Endodermal cell (in vitro differentiated cells): ENCODE measurements around the gene INPP4B. TPM values are rescaled to one million over a fixed set of nuclear protein-coding genes. Genes with fewer than 3 reads are reported as not detected.

Experiments used
- DNase-seq: peaks from one replicate; pipeline ENCODE4 v3.0.0-alpha.2; 2017
- H3K27ac ChIP-seq: 2 replicates; pipeline ENCODE4 v1.5.1; 2013; ENCODE audit warnings: mild to moderate bottlenecking, low read depth, low read length, moderate library complexity
- H3K27me3 ChIP-seq: 2 replicates; pipeline ENCODE4 v1.6.1; 2013; ENCODE audit warnings: mild to moderate bottlenecking, low read length, moderate library complexity; ENCODE audit not compliant: insufficient read depth, control insufficient read depth, poor library complexity, severe bottlenecking
- H3K36me3 ChIP-seq: 2 replicates; pipeline ENCODE4 v1.7.0; 2013; ENCODE audit warnings: mild to moderate bottlenecking, low read length, moderate library complexity; ENCODE audit not compliant: control insufficient read depth, insufficient read depth
- H3K4me1 ChIP-seq: one replicate; pipeline ENCODE4 v1.7.0; 2013; ENCODE audit warnings: low read length; ENCODE audit not compliant: control insufficient read depth, insufficient read depth
- H3K4me3 ChIP-seq: 2 replicates; pipeline ENCODE4 v1.5.1; 2013; ENCODE audit warnings: mild to moderate bottlenecking, low read length, moderate library complexity
- H3K9ac ChIP-seq: 2 replicates; pipeline ENCODE4 v1.6.1; 2013; ENCODE audit warnings: mild to moderate bottlenecking, low read length, moderate library complexity; ENCODE audit not compliant: poor library complexity, severe bottlenecking; ENCODE audit errors: extremely low read depth
- H3K9me3 ChIP-seq: 2 replicates; pipeline ENCODE4 v1.6.1; 2013; ENCODE audit warnings: mild to moderate bottlenecking, low read length, moderate library complexity; ENCODE audit not compliant: control insufficient read depth
- H3K27ac Mint-ChIP-seq: 2 replicates; pipeline ENCODE4 v1.8.0; 2020; ENCODE audit warnings: mixed read lengths
- H3K27me3 Mint-ChIP-seq: 2 replicates; pipeline ENCODE4 v1.8.0; 2021; ENCODE audit warnings: mild to moderate bottlenecking, mixed read lengths; ENCODE audit not compliant: insufficient read depth
- H3K36me3 Mint-ChIP-seq: 2 replicates; pipeline ENCODE4 v1.8.0; 2020; ENCODE audit warnings: low read depth, mixed read lengths
- H3K4me1 Mint-ChIP-seq: 2 replicates; pipeline ENCODE4 v1.8.0; 2020; ENCODE audit warnings: mixed read lengths
- H3K4me3 Mint-ChIP-seq: 2 replicates; pipeline ENCODE4 v1.8.0; 2020; ENCODE audit warnings: mild to moderate bottlenecking, moderate library complexity, mixed read lengths
- H3K9me3 Mint-ChIP-seq: 2 replicates; pipeline ENCODE4 v1.8.0; 2020; ENCODE audit warnings: mild to moderate bottlenecking, mixed read lengths
- CTCF ChIP-seq: fragments of 200-600 bp; sonication (generic); conservative IDR thresholded peaks from 2 replicates; pipeline ENCODE4 v1.5.0; 2021; ENCODE audit warnings: antibody characterized with exemption, mild to moderate bottlenecking
- WGBS, 2 experiments: methylation state at CpG; one replicate each; pipeline versions ENCODE4 v1.1.5 to v1.1.7; 2013; ENCODE audit warnings: missing lambda C conversion rate in 2 of 2, mixed read lengths in 1 of 2; ENCODE audit not compliant: insufficient coverage in 1 of 2, insufficient read length in 1 of 2; 5-methylcytosine and 5-hydroxymethylcytosine counted together
- total RNA-seq, 2 donors: library from RNA; stranded (reverse); fragmentation: NEBNext Ultra II Directional in 1 of 2; extraction: Animal tissue kit (Norgen Biotek cat#: 25700) in 1 of 2; gene quantifications; 2 replicates in 1 of 2; 3 replicates in 1 of 2; pipeline ENCODE4 v1.2.1, GENCODE V29; 2021

The INPP4B gene
- total RNA-seq, 2 donors from 2014 or later: 0.64 to 0.66 TPM

DNA sequence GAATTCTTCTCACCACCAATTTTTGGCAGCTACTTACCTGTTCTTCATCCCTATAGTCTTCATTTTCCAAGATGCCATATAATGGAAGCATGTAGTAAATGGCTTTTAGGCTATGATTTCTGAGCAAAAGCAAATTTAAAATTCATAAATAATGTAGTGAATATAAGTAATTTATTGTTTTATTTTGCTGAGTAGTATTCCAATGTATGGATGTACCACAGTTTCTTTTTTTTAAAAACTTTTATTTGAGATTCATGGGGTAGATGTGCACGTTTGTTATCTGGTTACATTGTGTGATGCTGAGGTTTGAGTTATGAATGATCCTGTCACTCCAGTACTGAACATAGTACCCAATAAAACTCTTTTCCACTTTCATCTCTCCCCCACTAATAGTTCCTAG is 840.6 kb downstream of the INPP4B start:
- H3K27me3 Mint-ChIP-seq: peaks cover 2% of the 10 kb centered on the region
- Histone ChIP-seq H3K27ac (no peak overlapping the region), H3K9me3 (peaks cover 4% of the 10 kb centered on the region), H3K27me3 (no peaks in the 10 kb centered on the region), H3K4me3 (no peak overlapping the region), H3K4me1 (no peaks in the 10 kb centered on the region), H3K9ac (no peak overlapping the region), H3K36me3 (no peaks in the 10 kb centered on the region)
- no CpG with 5 or more reads among the region's 1 CpG for WGBS, 2 experiments
- TF ChIP-seq CTCF: no peak
- H3K4me3 Mint-ChIP-seq: no peak overlapping the region
- peaks cover 11% of the 10 kb centered on the region for H3K9me3 Mint-ChIP-seq
- DNase-seq: no peak
- no peaks in the 10 kb centered on the region for H3K36me3 Mint-ChIP-seq
- no peaks in the 10 kb centered on the region for H3K4me1 Mint-ChIP-seq
- H3K27ac Mint-ChIP-seq: no peak overlapping the region

DNA sequence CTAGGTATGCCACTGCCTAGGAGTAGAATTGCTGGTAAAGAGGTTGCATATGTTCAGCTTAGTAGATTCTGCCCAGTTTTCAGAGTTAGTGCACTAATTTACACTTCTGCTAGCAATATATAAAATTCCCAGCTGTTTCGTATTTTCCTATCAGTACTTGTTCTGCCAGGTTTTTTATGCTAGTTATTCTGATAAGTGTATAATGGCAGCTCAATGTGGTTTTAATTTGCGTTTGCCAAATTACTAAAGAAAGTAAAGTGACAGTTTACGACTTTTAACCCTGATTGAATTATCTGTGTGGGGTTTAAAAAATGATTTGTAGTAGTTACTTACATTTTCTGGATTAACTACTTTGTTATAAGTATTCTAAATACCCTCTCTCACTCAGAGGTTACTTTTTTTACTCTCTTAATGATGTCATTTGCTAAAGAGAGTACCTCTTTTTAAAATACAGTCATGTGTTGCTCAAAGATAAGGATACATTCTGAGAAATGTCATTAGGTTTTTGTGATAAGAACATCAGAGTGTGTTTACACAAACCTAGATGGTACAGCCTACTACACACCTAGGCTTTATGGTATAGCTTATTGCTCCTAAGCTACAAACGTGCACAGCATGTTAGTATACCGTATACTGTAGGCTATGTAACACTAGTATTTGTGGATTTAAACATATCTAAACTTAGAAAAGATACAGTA is 846.5 kb downstream of the INPP4B start:
- no peaks in the 10 kb centered on the region for H3K36me3 Mint-ChIP-seq
- Histone ChIP-seq H3K27me3 (no peaks in the 10 kb centered on the region), H3K9me3 (peaks cover 27% of the 10 kb centered on the region), H3K4me1 (no peaks in the 10 kb centered on the region), H3K27ac (no peak overlapping the region), H3K36me3 (no peaks in the 10 kb centered on the region), H3K4me3 (no peak overlapping the region), H3K9ac (no peak overlapping the region)
- no peak overlapping the region for H3K27ac Mint-ChIP-seq
- peaks cover 1% of the 10 kb centered on the region for H3K27me3 Mint-ChIP-seq
- no peak for DNase-seq
- H3K4me3 Mint-ChIP-seq: no peak overlapping the region
- 91% methylated on average over 5 of the region's 5 CpGs; no CpG with 5 or more reads in 1 of the 2 experiments for WGBS, 2 experiments
- TF ChIP-seq CTCF: no peak
- H3K4me1 Mint-ChIP-seq: no peaks in the 10 kb centered on the region
- peaks cover 36% of the 10 kb centered on the region for H3K9me3 Mint-ChIP-seq

- 57% methylated on average over 1 of the region's 1 CpG; no CpG with 5 or more reads in 1 of the 2 experiments for WGBS, 2 experiments
- Histone ChIP-seq H3K4me3 (no peak overlapping the region), H3K36me3 (no peaks in the 10 kb centered on the region), H3K27me3 (no peaks in the 10 kb centered on the region), H3K4me1 (no peaks in the 10 kb centered on the region), H3K27ac (no peak overlapping the region), H3K9me3 (peaks cover 27% of the 10 kb centered on the region), H3K9ac (no peak overlapping the region)
- Mint-ChIP-seq H3K27ac (no peak overlapping the region), H3K36me3 (no peaks in the 10 kb centered on the region), H3K4me3 (no peak overlapping the region), H3K27me3 (no peaks in the 10 kb centered on the region), H3K9me3 (peaks cover 40% of the 10 kb centered on the region), H3K4me1 (no peaks in the 10 kb centered on the region)
- DNase-seq: no peak
- no peak for TF ChIP-seq CTCF
These were observed 851.0 kb downstream of the INPP4B start for GRCh38 chr4:141995056-141995455.
